Pons (tissue), 1 donor: Measurements from ENCODE around the gene TMPRSS9.
"Not testable (repeated sequence)": the region's sequence is repeated elsewhere in the genome, so short reads cannot be mapped to it uniquely, and the experiment has no call there.

Experiments used
- DNase-seq: peaks from one replicate; pipeline ENCODE4 v3.0.0-alpha.2; 2016; ENCODE audit warnings: low spot score

Gene TMPRSS9

DNA sequence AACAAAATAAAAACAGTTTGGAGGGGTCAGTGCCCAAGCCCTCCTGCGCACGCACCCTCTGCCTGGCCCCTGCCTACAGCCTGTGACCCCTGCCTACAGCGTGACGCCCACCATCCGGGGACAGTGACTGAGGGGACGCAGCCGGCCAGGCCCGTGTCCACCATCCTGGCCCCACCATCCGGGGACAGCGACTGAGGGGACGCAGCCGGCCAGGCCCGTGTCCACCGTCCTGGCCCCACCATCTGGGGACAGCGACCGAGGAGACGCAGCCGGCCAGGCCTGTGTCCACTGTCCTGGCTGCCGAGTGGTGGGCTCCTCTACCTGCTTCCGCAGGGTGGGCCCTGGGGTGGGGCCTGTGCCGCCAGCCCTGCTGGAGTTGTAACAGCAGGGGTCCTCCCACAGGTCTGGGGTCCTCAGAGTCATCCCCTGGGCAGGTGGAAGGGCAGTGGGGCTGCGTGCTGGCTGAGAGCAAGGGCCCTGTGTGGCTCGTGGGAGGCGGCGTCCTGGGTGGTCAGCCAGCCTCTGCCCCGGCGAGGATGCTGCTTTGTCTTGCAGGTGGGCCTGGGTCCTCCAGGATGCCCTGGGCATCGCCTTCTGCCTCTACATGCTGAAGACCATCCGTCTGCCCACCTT lies 17.3 kb upstream of the TMPRSS9 start:
- DNase-seq = no peak

DNA sequence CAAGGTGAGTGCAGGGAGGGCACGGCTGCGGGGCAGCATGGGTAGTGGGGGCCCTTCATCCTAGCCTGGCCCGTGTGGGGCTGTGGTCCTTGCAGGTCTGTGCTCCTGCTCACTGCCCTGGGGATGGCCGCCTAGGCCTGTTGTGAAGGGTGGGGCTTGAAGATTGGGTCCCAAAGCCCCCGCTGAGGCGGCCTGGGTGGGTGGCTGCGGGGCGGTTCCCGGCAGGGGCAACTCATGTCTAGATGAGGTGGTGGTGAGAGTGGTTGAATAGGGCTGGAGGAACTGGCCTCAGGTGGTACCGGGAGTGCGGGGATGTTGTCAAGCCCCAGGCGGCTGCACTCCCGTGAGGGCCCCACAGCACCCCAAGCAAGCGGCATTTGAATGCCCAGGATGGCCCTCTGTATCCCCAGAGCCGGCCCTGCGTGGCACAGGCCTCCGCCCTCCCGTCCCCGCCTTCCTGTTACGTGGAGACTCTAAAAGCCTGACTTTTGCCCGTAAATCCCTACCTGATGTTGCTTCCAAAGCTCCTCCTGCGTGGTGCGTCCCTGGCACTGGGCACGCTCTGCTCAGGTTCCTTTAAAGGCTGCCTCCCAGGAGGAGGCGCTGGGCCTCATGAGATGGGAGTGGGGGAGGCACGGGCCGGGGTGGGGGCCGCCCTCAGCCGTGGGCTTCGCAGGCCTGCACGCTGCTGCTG lies 16.6 kb upstream of the TMPRSS9 start:
- DNase-seq = no peak

DNA sequence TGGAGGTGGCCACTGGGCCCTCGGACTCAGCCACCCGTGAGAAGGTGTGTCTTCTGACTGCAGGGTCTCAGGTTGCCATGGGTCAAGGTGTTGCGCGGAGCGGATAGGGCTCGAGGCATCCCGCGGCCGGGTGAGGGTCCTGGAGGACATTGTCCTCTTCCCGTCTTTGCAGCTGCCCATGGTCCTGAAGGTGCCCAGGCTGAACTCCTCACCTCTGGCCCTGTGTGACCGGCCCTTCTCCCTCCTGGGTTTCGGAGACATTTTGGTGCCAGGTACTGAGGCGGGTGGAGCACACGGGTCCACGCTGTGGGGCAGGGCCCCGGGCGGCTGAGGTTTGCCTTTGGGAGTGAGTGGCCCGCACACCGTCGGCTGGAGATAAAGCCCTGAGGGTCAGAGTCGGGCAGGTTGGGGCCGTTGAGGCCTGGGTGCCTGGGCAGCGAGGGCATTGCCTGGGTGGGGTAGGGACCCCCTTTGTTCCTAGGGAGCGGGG lies 15.6 kb upstream of the TMPRSS9 start:
- no peak for DNase-seq

DNA sequence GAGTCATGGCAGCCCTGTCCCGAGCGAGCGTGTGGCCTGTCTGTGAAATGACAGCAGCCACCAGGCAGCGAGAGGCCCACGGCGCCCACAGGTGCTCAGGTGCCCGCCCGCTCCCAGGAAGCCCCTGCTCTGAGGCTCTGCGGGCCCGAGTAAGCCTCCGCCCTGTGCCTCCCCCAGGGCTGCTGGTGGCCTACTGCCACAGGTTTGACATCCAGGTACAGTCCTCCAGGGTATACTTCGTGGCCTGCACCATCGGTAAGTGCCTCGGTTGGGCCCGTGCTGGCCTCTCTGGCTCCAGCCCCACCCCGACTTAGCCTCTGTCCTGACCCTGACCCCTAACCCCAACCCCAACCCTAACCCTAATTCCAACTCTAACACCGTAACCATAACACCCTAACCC lies 15.0 kb upstream of the TMPRSS9 start:
- DNase-seq = no peak

GRCh38 chr19:2345794-2346663 lies 14.0 kb upstream of the TMPRSS9 start:
- no peak for DNase-seq

- DNase-seq = not testable (repeated sequence)
Observed at GRCh38 chr19:2349818-2350217, 10.2 kb upstream of the TMPRSS9 start.

DNA sequence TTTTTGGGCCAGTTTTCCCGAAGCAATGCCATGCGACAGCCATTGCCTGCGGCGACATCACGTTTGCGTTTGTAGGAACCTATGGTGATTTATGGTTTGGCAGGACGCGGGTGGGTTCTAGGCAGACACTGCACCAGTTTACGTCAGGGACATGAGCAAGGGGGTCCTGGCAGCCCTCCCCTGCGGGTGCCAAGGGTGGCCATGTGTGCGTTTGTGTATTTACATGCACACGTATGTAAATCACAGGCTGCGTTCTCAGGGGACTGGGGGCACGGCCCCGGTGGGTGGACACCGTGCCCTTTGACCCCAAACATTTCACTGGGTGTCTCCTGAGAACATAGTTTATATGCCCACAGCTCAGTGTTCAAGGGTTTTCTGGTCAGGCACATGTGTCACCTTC lies 9.4 kb upstream of the TMPRSS9 start:
- no peak for DNase-seq

- DNase-seq = no peak
Observed at GRCh38 chr19:2351591-2351990, 8.5 kb upstream of the TMPRSS9 start.

DNA sequence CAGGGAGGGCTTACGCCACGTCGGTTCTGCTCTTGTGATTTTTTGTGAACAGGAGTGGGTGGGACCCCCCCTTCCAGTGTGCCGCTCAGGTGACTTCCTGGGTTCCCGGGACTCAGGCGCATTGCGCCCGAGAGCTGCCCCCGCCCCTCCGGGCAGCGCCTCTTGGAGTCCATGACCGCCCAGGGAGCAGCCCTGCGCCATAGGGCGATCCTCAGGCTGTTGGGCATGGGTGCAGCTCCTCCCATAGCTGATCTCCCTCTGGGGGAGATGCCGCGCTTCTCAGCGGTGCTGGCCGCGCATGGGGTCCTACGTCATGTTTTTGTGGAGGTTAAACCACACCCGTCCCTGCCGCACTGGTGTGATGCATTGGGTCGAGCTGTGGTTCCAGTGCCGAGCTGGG lies 7.9 kb upstream of the TMPRSS9 start:
- no peak for DNase-seq

DNA sequence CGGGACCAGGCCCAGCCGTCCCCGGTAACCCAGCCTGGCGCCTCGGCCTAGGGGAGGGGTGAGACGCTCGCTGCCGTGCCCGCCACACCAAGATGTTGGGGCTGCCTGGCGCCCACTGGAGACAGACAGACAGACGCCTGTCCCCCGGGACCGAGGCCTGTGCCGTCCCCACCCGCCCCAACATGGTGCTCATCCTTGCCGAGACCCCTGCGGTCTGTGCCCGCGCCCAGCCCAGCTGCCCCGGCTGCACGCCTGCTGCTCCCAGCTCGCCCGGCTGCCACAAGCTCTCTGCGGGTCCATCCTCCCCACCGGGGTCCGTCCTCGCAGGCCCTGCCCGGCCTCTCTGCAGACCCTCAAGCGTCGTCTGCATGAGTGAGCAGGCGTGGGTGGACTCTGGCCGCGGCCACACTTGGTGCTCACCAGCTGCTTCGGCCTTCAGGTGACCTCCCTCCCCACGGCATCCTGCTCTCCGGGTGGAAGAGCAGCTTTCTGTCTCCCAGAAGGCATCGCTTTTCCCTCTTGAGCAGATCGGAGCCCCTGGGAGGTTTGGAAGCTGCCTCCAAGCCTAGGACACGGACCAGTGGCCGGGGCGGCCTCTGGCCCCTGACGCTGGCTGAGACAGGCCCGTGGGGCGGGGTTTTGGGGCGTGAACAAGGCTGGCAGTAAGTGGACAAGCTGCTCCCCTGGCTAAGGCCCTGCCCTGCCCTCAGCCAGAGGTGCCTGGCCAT lies 6.7 kb upstream of the TMPRSS9 start:
- no peak for DNase-seq

DNA sequence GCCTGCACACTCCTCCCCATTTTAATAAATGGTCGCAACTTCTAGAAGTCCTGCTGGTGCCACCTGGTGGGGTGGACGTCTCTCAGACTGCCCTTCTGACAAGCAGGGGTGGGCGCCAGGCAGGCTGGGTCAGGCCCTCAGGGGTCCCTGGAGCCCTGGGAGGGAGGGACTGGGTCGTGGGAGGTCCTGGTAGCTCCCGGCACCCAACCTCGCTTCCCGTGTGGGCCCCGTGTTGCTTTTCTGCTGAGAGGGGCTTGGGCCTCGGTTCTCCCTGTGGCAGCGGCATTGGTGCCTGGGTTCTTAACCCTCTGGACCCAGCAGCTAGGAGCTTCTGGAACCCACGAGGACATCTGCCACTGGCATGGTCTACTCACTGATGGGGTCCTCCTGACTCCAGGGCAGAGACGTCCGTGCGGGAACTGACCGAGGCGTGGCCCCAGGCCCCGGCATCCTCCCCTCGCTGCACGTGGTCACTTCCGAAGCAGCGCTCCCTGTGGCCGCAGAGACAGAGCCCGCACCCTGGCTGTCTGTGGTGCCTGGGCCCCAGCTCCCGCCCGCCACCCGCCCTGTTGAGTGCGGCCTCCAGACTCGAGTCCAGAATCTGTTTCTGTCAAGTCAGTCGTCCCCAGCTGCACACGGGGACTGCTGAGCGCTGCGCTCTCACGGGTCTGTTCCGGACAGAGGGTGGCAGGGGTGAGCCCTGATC lies 6.0 kb upstream of the TMPRSS9 start:
- DNase-seq = no peak

- DNase-seq = no peak
Observed at GRCh38 chr19:2354670-2355069, 5.4 kb upstream of the TMPRSS9 start.

GRCh38 chr19:2355168-2356035 lies 4.7 kb upstream of the TMPRSS9 start:
- no peak for DNase-seq

- DNase-seq = no peak
Observed at GRCh38 chr19:2356036-2356646, 3.9 kb upstream of the TMPRSS9 start.

GRCh38 chr19:2357279-2358206 lies 2.5 kb upstream of the TMPRSS9 start:
- no peak for DNase-seq

GRCh38 chr19:2358548-2359173 lies 1.4 kb upstream of the TMPRSS9 start:
- no peak for DNase-seq

DNA sequence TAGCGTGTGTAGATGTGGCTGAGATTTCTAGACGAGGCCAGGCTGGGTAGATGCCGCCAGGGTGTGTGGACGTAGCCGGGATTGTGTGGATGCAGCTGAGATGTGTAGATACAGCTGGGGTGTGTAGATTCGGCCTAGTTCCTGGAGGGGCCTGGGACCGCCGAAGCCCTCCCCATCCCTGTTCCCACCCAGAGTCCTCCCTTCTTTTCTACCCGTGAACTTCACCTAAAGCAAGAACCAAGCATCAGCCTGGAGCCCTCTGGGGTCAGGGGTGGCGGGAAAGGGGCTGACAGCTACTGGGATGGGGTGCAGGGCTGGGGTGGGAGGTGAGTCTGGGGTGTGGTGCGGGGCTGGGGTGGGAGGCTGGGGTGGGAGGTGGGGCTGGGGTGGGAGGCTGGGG lies 768 bp downstream of the TMPRSS9 start:
- DNase-seq = no peak

- no peak for DNase-seq
Observed at GRCh38 chr19:2361246-2362045, 1.4 kb downstream of the TMPRSS9 start.
